Adrenal gland (tissue), 5 donors: ENCODE data around the gene GNG2.

Experiments used
- POLR2A ChIP-seq, 2 donors: fragments of 450-650 bp; IDR thresholded peaks; one replicate each; pipeline ENCODE4 v1.6.1; 2017; ENCODE audit warnings: antibody characterized with exemption in 2 of 2, mild to moderate bottlenecking in 2 of 2, moderate library complexity in 1 of 2
- TF ChIP-seq, protein P1 (sequence below), 6 experiments: fragments of 450-650 bp in 4 of 6; fragments of 200-600 bp in 2 of 6; sonication (generic) in 1 of 6; IDR thresholded peaks; 1 replicate in 5 of 6; 2 replicates in 1 of 6; pipeline versions ENCODE4 v1.5.1 to v1.8.0; 2016 to 2021; ENCODE audit warnings: antibody characterized with exemption in 6 of 6, mild to moderate bottlenecking in 2 of 6, moderate library complexity in 1 of 6
- donor health status: DM: no; HTN: no; CAD: no.

DNA sequence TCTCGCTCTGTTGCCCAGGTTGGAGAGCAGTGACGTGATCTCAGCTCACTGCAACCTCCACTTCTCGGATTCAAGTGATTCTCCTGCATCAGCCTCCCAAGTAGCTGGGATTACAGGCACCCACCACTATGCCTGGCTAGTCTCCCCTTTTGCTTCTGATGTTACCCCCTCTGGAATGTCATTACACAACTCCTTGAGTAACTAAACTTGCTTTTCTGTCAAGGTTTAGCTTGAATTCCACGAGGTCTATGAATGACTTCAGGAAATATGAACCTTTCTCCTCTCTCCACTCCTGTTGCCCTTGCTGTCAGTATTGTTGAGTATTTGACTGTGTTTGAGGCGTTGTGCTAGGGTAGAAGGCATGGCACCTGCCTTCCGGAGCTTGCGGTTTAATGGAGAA is 112.2 kb downstream of the GNG2 start:
- TF ChIP-seq POLR2A (IDR thresholded peaks at IDR 0.05) = no peak
- TF ChIP-seq, protein P1, sequence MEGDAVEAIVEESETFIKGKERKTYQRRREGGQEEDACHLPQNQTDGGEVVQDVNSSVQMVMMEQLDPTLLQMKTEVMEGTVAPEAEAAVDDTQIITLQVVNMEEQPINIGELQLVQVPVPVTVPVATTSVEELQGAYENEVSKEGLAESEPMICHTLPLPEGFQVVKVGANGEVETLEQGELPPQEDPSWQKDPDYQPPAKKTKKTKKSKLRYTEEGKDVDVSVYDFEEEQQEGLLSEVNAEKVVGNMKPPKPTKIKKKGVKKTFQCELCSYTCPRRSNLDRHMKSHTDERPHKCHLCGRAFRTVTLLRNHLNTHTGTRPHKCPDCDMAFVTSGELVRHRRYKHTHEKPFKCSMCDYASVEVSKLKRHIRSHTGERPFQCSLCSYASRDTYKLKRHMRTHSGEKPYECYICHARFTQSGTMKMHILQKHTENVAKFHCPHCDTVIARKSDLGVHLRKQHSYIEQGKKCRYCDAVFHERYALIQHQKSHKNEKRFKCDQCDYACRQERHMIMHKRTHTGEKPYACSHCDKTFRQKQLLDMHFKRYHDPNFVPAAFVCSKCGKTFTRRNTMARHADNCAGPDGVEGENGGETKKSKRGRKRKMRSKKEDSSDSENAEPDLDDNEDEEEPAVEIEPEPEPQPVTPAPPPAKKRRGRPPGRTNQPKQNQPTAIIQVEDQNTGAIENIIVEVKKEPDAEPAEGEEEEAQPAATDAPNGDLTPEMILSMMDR (IDR thresholded peaks at IDR 0.05) = no peak
